Activated T-cell treated with anti-CD3 and anti-CD28 coated beads, Interleukin-2, amount 50 U/mL, for 4 hours (primary cell): ENCODE data around the gene OR2K2. TPM values are rescaled to one million over a fixed set of nuclear protein-coding genes. Genes with fewer than 3 reads are reported as not detected.

Experiments used
- total RNA-seq, 3 donors: library from RNA; stranded (reverse); gene quantifications; one replicate each; pipeline ENCODE4 v1.2.1, GENCODE V29; 2021

OR2K2 gene
- total RNA-seq, 3 donors from 2014 or later: not detected

Other genes starting within 250 kb of the OR2K2 start
- gene ECPAS, start 154.2 kb upstream of the OR2K2 start, total RNA-seq: 10 to 100 TPM; 95.1 to 98.4 (median 97.9) TPM
- 1 to 10 TPM; 1.1 to 1.8 (median 1.2) TPM for gene ZNF483, start 195.0 kb upstream of the OR2K2 start, total RNA-seq